ENCODE measurements around the gene USP3. TPM values are rescaled to one million over a fixed set of nuclear protein-coding genes. Genes with fewer than 3 reads are reported as not detected.
A peak's percentile ranks its signal among the peaks of the same experiment; 100 is the strongest.

The USP3 gene
- total RNA-seq, 1 donor from 2014 or later: 80.0 TPM

- no peaks in the 10 kb centered on the region for H3K9me3 Mint-ChIP-seq
- no peaks in the 10 kb centered on the region for H3K36me3 Mint-ChIP-seq (ENCODE audit: low read depth)
- TF ChIP-seq CTCF (conservative IDR thresholded peaks at IDR 0.05): no peak
- DNase-seq (ENCODE audit: low read depth, low spot score): no peak
- H3K27ac Mint-ChIP-seq (ENCODE audit: unreplicated experiment): no peak overlapping the region
- H3K4me1 Mint-ChIP-seq: peaks cover 70% of the 10 kb centered on the region
- H3K27me3 Mint-ChIP-seq (ENCODE audit: low read depth): peaks cover 6% of the 10 kb centered on the region
- H3K4me3 Mint-ChIP-seq: peak overlapping the region; percentile 24
Measured at GRCh38 chr15:63507878-63508818, 3.8 kb downstream of the USP3 start.

- no peaks in the 10 kb centered on the region for H3K36me3 Mint-ChIP-seq (ENCODE audit: low read depth)
- H3K4me1 Mint-ChIP-seq: peaks cover 66% of the 10 kb centered on the region
- no peak overlapping the region for H3K27ac Mint-ChIP-seq (ENCODE audit: unreplicated experiment)
- no peak for DNase-seq (ENCODE audit: low read depth, low spot score)
- H3K4me3 Mint-ChIP-seq: peak overlapping the region; percentile 1
- TF ChIP-seq CTCF (conservative IDR thresholded peaks at IDR 0.05): no peak
- no peaks in the 10 kb centered on the region for H3K9me3 Mint-ChIP-seq
- H3K27me3 Mint-ChIP-seq (ENCODE audit: low read depth): no peaks in the 10 kb centered on the region
Measured at GRCh38 chr15:63509056-63509954, 4.9 kb downstream of the USP3 start.

- no peak for DNase-seq (ENCODE audit: low read depth, low spot score)
- Mint-ChIP-seq H3K9me3 (no peaks in the 10 kb centered on the region), H3K36me3 (ENCODE audit: low read depth) (no peaks in the 10 kb centered on the region), H3K27me3 (ENCODE audit: low read depth) (no peaks in the 10 kb centered on the region), H3K27ac (ENCODE audit: unreplicated experiment) (no peak overlapping the region), H3K4me1 (peaks cover 69% of the 10 kb centered on the region), H3K4me3 (peak overlapping the region; percentile 25)
- no peak for TF ChIP-seq CTCF (conservative IDR thresholded peaks at IDR 0.05)
Measured at GRCh38 chr15:63509955-63510940, 5.9 kb downstream of the USP3 start.

GRCh38 chr15:63512148-63512547 lies 7.8 kb downstream of the USP3 start:
- Mint-ChIP-seq H3K4me1 (peaks cover 64% of the 10 kb centered on the region), H3K4me3 (no peak overlapping the region), H3K27me3 (ENCODE audit: low read depth) (no peaks in the 10 kb centered on the region), H3K36me3 (ENCODE audit: low read depth) (no peaks in the 10 kb centered on the region), H3K27ac (ENCODE audit: unreplicated experiment) (no peak overlapping the region), H3K9me3 (no peaks in the 10 kb centered on the region)
- TF ChIP-seq CTCF (conservative IDR thresholded peaks at IDR 0.05): no peak
- DNase-seq (ENCODE audit: low read depth, low spot score): no peak

Measured in neural crest cell (in vitro differentiated cells).